GM12878 (cell line): ENCODE data around the gene TM7SF3. TPM values are rescaled to one million over a fixed set of nuclear protein-coding genes. Genes with fewer than 3 reads are reported as not detected.

Source experiments
- ATAC-seq: fragments of 200-7000 bp; cut with Tn5 transposase; 3 replicates; pipeline ENCODE4 v1.9.1; 2020; ENCODE audit warnings: mild to moderate bottlenecking, moderate library complexity
- BruUV-seq: library from RNA; stranded (reverse); fragments of 400-500 nt; replicated peaks from 2 replicates; lab custom pipeline; 2021; lab: Mats Ljungman, UMichigan
- CTCF ChIA-PET: fragments of 300-600 bp; sonication (Branson Sonifier 250); formaldehyde crosslinking; extraction: SDS; loops from one replicate; lab custom pipeline; 2021; ENCODE audit warnings: inconsistent platforms; lab: Yijun Ruan, JAX
- POLR2A ChIA-PET: fragments of 350-600 bp; formaldehyde crosslinking; extraction: SDS; loops from one replicate; lab custom pipeline; 2021; ENCODE audit warnings: inconsistent platforms; lab: Charles Lee
- RAD21 ChIA-PET: fragments of 300-600 bp; sonication (Branson Sonifier 250); formaldehyde crosslinking; loops from one replicate; lab custom pipeline; 2023; ENCODE audit warnings: antibody characterized with exemption; ENCODE audit not compliant: unreplicated experiment; lab: Charles Lee
- SMC1A ChIA-PET: fragments of 300-600 bp; sonication (Branson Sonifier 250); formaldehyde crosslinking; loops from one replicate; lab custom pipeline; 2023; ENCODE audit not compliant: unreplicated experiment, uncharacterized antibody; lab: Charles Lee
- DNase-seq: peaks from one replicate; pipeline ENCODE4 v3.0.0-alpha.2; 2011; ENCODE audit warnings: low read depth, low spot score
- FAIRE-seq: peaks from 3 replicates; lab custom pipeline; 2011; peaks lifted over from hg19 to GRCh38; lab: Jason Lieb, UNC
- H2AFZ ChIP-seq: 2 replicates; pipeline ENCODE4 v1.6.0; 2011; ENCODE audit warnings: low read depth, low read length, control low read depth; ENCODE audit not compliant: control insufficient read depth
- H3K27ac ChIP-seq: 2 replicates; pipeline ENCODE4 v1.5.1; 2011; ENCODE audit warnings: control low read depth; ENCODE audit not compliant: control insufficient read depth, insufficient read depth
- H3K27me3 ChIP-seq, 2 experiments: replicated peaks in 1 of 2; 2 replicates each; pipeline versions ENCODE4 v1.6.0 to v1.6.1; 2011; ENCODE audit warnings: low read length in 1 of 2; ENCODE audit not compliant: control insufficient read depth in 2 of 2, insufficient read depth in 2 of 2
- H3K36me3 ChIP-seq, 2 experiments: 2 replicates each; pipeline ENCODE4 v1.5.1; 2011; ENCODE audit warnings: low read length in 1 of 2; ENCODE audit not compliant: control insufficient read depth in 2 of 2, insufficient read depth in 2 of 2
- H3K4me1 ChIP-seq: 2 replicates; pipeline ENCODE4 v1.6.1; 2011; ENCODE audit warnings: mild to moderate bottlenecking, low read length, moderate library complexity, mixed read lengths; ENCODE audit not compliant: control insufficient read depth, insufficient read depth
- H3K4me2 ChIP-seq: 2 replicates; pipeline ENCODE4 v1.6.0; 2011; ENCODE audit warnings: control low read depth; ENCODE audit not compliant: control insufficient read depth, insufficient read depth
- H3K4me3 ChIP-seq: fragments of 200-600 bp; sonication (generic); 2 replicates; pipeline ENCODE4 v1.5.1; 2016
- H3K79me2 ChIP-seq: 2 replicates; pipeline ENCODE4 v1.6.0; 2011; ENCODE audit warnings: low read length; ENCODE audit not compliant: control insufficient read depth, insufficient read depth
- H3K9ac ChIP-seq: 2 replicates; pipeline ENCODE4 v1.8.0; 2011; ENCODE audit warnings: low read length, control low read depth, mixed read lengths; ENCODE audit not compliant: control insufficient read depth, insufficient read depth
- H3K9me3 ChIP-seq: replicated peaks from 3 replicates; pipeline ENCODE4 v1.5.1; 2011; ENCODE audit warnings: mild to moderate bottlenecking, low read length; ENCODE audit not compliant: control insufficient read depth, insufficient read depth
- H4K20me1 ChIP-seq: 2 replicates; pipeline ENCODE4 v1.6.0; 2011; ENCODE audit not compliant: control insufficient read depth, insufficient read depth
- CBX5 ChIP-seq: sonication (generic); IDR thresholded peaks from 2 replicates; pipeline ENCODE4 v1.6.1; 2016; ENCODE audit warnings: low read depth, moderate library complexity, mild to moderate bottlenecking, inconsistent platforms
- CREB1 ChIP-seq: IDR thresholded peaks from 2 replicates; pipeline ENCODE4 v1.6.1; 2012; ENCODE audit warnings: low read depth, mild to moderate bottlenecking, inconsistent platforms
- ELK1 ChIP-seq: IDR thresholded peaks from 2 replicates; pipeline ENCODE4 v1.6.1; 2012; ENCODE audit warnings: low read depth, low read length, improper control_type of control experiment
- FOS ChIP-seq: IDR thresholded peaks from 3 replicates; pipeline ENCODE4 v1.6.1; 2011; ENCODE audit warnings: borderline replicate concordance; ENCODE audit not compliant: insufficient read length; ENCODE audit errors: extremely low read depth
- IKZF1 ChIP-seq: fragments of 450-650 bp; conservative IDR thresholded peaks from 2 replicates; pipeline ENCODE4 v1.6.1; 2017; ENCODE audit warnings: antibody characterized with exemption, mild to moderate bottlenecking
- RELB ChIP-seq: fragments of 450-650 bp; IDR thresholded peaks from 2 replicates; pipeline ENCODE4 v1.6.1; 2017; ENCODE audit warnings: low read depth, mild to moderate bottlenecking, moderate library complexity
- RUNX3 ChIP-seq: IDR thresholded peaks from 2 replicates; pipeline ENCODE4 v1.6.1; 2012; ENCODE audit warnings: low read length, inconsistent platforms
- SRF ChIP-seq, 2 experiments: IDR thresholded peaks; 2 replicates each; pipeline ENCODE4 v1.6.1; 2011; ENCODE audit warnings: low read depth in 2 of 2, low read length in 2 of 2, mild to moderate bottlenecking in 1 of 2, moderate library complexity in 1 of 2
- STAT3 ChIP-seq: IDR thresholded peaks from 2 replicates; pipeline ENCODE4 v1.6.1; 2011; ENCODE audit warnings: low read depth, low read length, improper control_type of control experiment
- TARDBP ChIP-seq: IDR thresholded peaks from 2 replicates; pipeline ENCODE4 v1.6.1; 2016; ENCODE audit warnings: borderline replicate concordance
- WRNIP1 ChIP-seq: IDR thresholded peaks from 2 replicates; pipeline ENCODE4 v1.6.1; 2011; ENCODE audit warnings: low read depth, low read length, improper control_type of control experiment, borderline replicate concordance
- ZSCAN29 ChIP-seq: fragments of 450-650 bp; IDR thresholded peaks from 2 replicates; pipeline ENCODE4 v1.6.1; 2017; ENCODE audit warnings: mild to moderate bottlenecking, moderate library complexity
- WGBS: methylation state at CpG from one replicate; pipeline ENCODE4 v1.1.6; 2016; ENCODE audit warnings: low lambda C conversion rate; ENCODE audit not compliant: insufficient replicate concordance, insufficient coverage; ENCODE audit errors: missing lambda C conversion rate; 5-methylcytosine and 5-hydroxymethylcytosine counted together
- in situ Hi-C: fragments of 300-500 bp; cut with MboI; formaldehyde crosslinking; loops from 9 replicates; pipeline ENCODE4 v1.14.3; 2018; ENCODE audit warnings: mixed read lengths
- intact Hi-C: fragments of 100-400 bp; cut with micrococcal nuclease; formaldehyde crosslinking; loops from one replicate; pipeline ENCODE4 v1.14.2; 2022; ENCODE audit not compliant: unreplicated experiment
- polyA plus RNA-seq, 11 experiments: library from polyadenylated mRNA; depleted of rRNA in 4 of 11; unstranded in 6 of 11; stranded (reverse) in 5 of 11; fragments of >200 nt; fragmentation: Nextera tagmentation in 4 of 11; fragmentation: Illumina TruSeq in 1 of 11; extraction: Ambion mirVana in 4 of 11; extraction: Trizol in 1 of 11; gene quantifications; 1 replicate in 1 of 11; 2 replicates in 10 of 11; pipeline versions ENCODE4 v1.2.1 to v1.2.3, GENCODE V29; 2011 to 2016; ENCODE audit warnings: inconsistent platforms in 2 of 11, missing spikeins in 2 of 11, low read depth in 1 of 11
- total RNA-seq, 4 experiments: library from RNA; depleted of rRNA in 3 of 4; stranded (reverse); fragments of >200 nt in 3 of 4; fragmentation: Illumina TruSeq in 1 of 4; extraction: Trizol in 1 of 4; gene quantifications; 2 replicates each; pipeline versions ENCODE4 v1.2.1 to v1.2.3, GENCODE V29; 2013 to 2021

The TM7SF3 gene
- total and polyA plus RNA-seq, 10 of the 15 experiments (the other 5 are each of a cell fraction or from before 2014, with no cell fraction given): 31.4 to 341 (median 74.8) TPM

GRCh38 chr12:26979733-26980132 lies 34.5 kb downstream of the TM7SF3 start (continued):
- no peak for TF ChIP-seq ELK1
- no peak for TF ChIP-seq RUNX3
- no peak for TF ChIP-seq CREB1

DNA sequence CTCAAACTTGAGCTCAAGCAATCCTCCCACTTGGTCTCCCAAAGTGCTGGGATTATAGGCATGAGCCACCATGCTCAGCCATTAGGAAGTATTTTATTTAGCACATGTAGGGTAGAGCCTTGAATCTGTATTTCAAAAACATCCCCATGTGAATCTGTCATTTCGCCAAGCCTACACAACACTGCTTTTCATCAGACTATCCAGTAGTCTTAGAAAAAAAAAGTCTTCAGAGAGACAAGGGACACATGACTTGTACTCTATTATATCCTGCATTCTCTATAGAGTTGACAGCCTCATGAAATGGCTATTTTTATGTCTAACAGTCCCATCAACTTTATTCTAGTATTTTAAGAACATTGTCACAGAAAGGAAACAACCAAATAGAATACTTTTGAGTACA lies 35.4 kb downstream of the TM7SF3 start:
- no peaks in the 10 kb centered on the region for H3K9me3 ChIP-seq
- H3K79me2 ChIP-seq: no peaks in the 10 kb centered on the region; the same call in 1 of the 2 replicates
- FAIRE-seq: no peak
- no peak overlapping the region for H2AFZ ChIP-seq
- H3K9ac ChIP-seq: no peak overlapping the region
- TF ChIP-seq SRF (IDR thresholded peaks at IDR 0.05; ENCODE audit: low read depth in 2 of 2, low read length in 2 of 2): no peak
- TF ChIP-seq WRNIP1: no peak
- no peak for TF ChIP-seq ZSCAN29
- no peak for TF ChIP-seq STAT3
- no peak for TF ChIP-seq RELB
- no peak for TF ChIP-seq IKZF1
- no peak for TF ChIP-seq CBX5
- no peak for TF ChIP-seq FOS
- TF ChIP-seq TARDBP: no peak
- TF ChIP-seq, all 136 proteins: peak for 0
- no peak overlapping the region for H3K4me3 ChIP-seq
- DNase-seq (no peak), ATAC-seq (no peak)
- no TSS peak for BruUV-seq
- H3K27me3 ChIP-seq: no peaks in the 10 kb centered on the region
- ChIA-PET POLR2A (interaction anchor here (0.6 kb wide), 2 partner anchors 75 to 361 kb away, joined by 4 to 5 read pairs; no protein-coding TSS in a partner anchor), RAD21 (no interaction called here), SMC1A (interaction anchor here (1.6 kb wide), 1 partner anchor 19 kb away, joined by 6 read pairs; no protein-coding TSS in a partner anchor), CTCF (no interaction called here)
- H3K36me3 ChIP-seq: peaks cover 8 to 40% of the 10 kb centered on the region in 2 experiments
- H3K4me2 ChIP-seq: no peak overlapping the region
- H4K20me1 ChIP-seq: no peaks in the 10 kb centered on the region
- H3K4me1 ChIP-seq: no peaks in the 10 kb centered on the region
- in situ Hi-C loops (no loop called here), intact Hi-C loops (no loop called here)
- no peak overlapping the region for H3K27ac ChIP-seq
- 92% methylated on average over 1 of the region's 1 CpG for WGBS
